Left lung (tissue), 10 donors: Measurements from ENCODE around the gene PTPRN2. TPM values are rescaled to one million over a fixed set of nuclear protein-coding genes. Genes with fewer than 3 reads are reported as not detected.

Source experiments
- ATAC-seq: fragments of 200-7000 bp; cut with Tn5 transposase; one replicate; pipeline ENCODE4 v1.9.1; 2020; ENCODE audit warnings: moderate library complexity
- DNase-seq, 4 donors: peaks; one replicate each; pipeline ENCODE4 v3.0.0-alpha.2; 2013 to 2020
- H3K27ac ChIP-seq, 2 donors: fragments of 200-600 bp; sonication (generic) in 1 of 2; one replicate each; pipeline versions ENCODE4 v1.5.0 to v1.8.0; 2020 to 2021
- H3K27me3 ChIP-seq, 2 donors: fragments of 200-600 bp; sonication (generic) in 1 of 2; one replicate each; pipeline versions ENCODE4 v1.5.0 to v1.8.0; 2020 to 2021
- H3K36me3 ChIP-seq, 2 donors: fragments of 200-600 bp; sonication (generic) in 1 of 2; one replicate each; pipeline versions ENCODE4 v1.5.0 to v1.8.0; 2020 to 2021
- H3K4me1 ChIP-seq, 2 donors: fragments of 200-600 bp; one replicate each; pipeline ENCODE4 v1.8.0; 2021
- H3K4me3 ChIP-seq, 2 donors: fragments of 200-600 bp; sonication (generic) in 1 of 2; one replicate each; pipeline versions ENCODE4 v1.5.0 to v1.8.0; 2020 to 2021; ENCODE audit warnings: mild to moderate bottlenecking in 1 of 2
- H3K9me3 ChIP-seq, 2 donors: fragments of 200-600 bp; sonication (generic) in 1 of 2; one replicate each; pipeline versions ENCODE4 v1.5.0 to v1.8.0; 2020 to 2021
- intact Hi-C, 2 donors: fragments of 100-400 bp; cut with DNase I; formaldehyde crosslinking; loops; one replicate each; pipeline versions ENCODE4 v1.11.2 to v1.14.2; 2022
- polyA plus RNA-seq, 6 donors: library from polyadenylated mRNA; unstranded; fragments of 120-200 nt; gene quantifications; one replicate each; pipeline ENCODE4 v1.2.1, GENCODE V29; 2013; ENCODE audit not compliant: insufficient read length in 6 of 6
- total RNA-seq, 2 donors: library from RNA; stranded (reverse); fragmentation: NEBNext Ultra II Directional; extraction: Animal tissue kit (Norgen Biotek cat#: 25700); gene quantifications; one replicate each; pipeline ENCODE4 v1.2.1, GENCODE V29; 2021
- TF ChIP-seq, protein P1 (sequence below), 2 donors: fragments of 200-600 bp; sonication (generic) in 1 of 2; IDR thresholded peaks; one replicate each; pipeline versions ENCODE4 v1.5.0 to v1.8.0; 2021; ENCODE audit warnings: antibody characterized with exemption in 2 of 2
- donor health status: DM: no; HTN: yes; CAD: no.
- donor health status: DM: no; HTN: no; CAD: no.

The PTPRN2 gene
- total and polyA plus RNA-seq, 8 donors = 4.0 to 7.8 (median 6.8) TPM

DNA sequence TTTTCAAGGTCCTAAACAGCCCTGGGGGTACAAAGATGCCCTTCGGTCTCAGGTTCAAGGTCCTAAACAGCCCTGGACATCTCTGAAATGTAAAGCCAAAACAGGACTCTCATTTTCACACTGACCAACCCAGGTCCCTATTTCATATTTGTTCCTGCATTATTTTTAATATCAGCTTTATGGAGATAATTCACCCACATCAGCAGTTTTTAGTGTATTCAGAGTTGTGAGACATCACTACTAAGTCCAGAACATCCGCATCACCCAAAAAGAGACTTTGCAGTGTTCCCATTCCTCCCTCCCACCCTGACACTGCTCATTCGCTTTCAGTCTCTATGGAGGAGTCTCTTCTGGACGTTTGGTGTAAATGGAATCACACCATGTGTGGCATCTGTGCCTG, 420.2 kb downstream of the PTPRN2 start:
- peaks cover 0 to 7% of the 10 kb centered on the region in 2 donors for H3K9me3 ChIP-seq

GRCh38 chr7:158166386-158167340, 421.0 kb downstream of the PTPRN2 start:
- H3K27me3 ChIP-seq = no peaks in the 10 kb centered on the region
- H3K36me3 ChIP-seq = no peaks in the 10 kb centered on the region
- ATAC-seq (no peak), DNase-seq (peak in 1 of 4 donors; percentile 90)
- H3K4me1 ChIP-seq = no peaks in the 10 kb centered on the region
- no peak overlapping the region for H3K27ac ChIP-seq
- H3K4me3 ChIP-seq = no peak overlapping the region
- H3K9me3 ChIP-seq = peaks cover 0 to 7% of the 10 kb centered on the region in 2 donors
- intact Hi-C loops = no loop called here
- TF ChIP-seq, protein P1, sequence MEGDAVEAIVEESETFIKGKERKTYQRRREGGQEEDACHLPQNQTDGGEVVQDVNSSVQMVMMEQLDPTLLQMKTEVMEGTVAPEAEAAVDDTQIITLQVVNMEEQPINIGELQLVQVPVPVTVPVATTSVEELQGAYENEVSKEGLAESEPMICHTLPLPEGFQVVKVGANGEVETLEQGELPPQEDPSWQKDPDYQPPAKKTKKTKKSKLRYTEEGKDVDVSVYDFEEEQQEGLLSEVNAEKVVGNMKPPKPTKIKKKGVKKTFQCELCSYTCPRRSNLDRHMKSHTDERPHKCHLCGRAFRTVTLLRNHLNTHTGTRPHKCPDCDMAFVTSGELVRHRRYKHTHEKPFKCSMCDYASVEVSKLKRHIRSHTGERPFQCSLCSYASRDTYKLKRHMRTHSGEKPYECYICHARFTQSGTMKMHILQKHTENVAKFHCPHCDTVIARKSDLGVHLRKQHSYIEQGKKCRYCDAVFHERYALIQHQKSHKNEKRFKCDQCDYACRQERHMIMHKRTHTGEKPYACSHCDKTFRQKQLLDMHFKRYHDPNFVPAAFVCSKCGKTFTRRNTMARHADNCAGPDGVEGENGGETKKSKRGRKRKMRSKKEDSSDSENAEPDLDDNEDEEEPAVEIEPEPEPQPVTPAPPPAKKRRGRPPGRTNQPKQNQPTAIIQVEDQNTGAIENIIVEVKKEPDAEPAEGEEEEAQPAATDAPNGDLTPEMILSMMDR (IDR thresholded peaks at IDR 0.05) = no peak

More for the DNA sequence above, 420.2 kb downstream of the PTPRN2 start:
- ATAC-seq (no peak), DNase-seq (no peak)
- Histone ChIP-seq H3K36me3 (no peaks in the 10 kb centered on the region), H3K27ac (no peak overlapping the region), H3K27me3 (no peaks in the 10 kb centered on the region), H3K4me1 (no peaks in the 10 kb centered on the region), H3K4me3 (no peak overlapping the region)
- intact Hi-C loops = no loop called here
- TF ChIP-seq, protein P1 (IDR thresholded peaks at IDR 0.05) = no peak

DNA sequence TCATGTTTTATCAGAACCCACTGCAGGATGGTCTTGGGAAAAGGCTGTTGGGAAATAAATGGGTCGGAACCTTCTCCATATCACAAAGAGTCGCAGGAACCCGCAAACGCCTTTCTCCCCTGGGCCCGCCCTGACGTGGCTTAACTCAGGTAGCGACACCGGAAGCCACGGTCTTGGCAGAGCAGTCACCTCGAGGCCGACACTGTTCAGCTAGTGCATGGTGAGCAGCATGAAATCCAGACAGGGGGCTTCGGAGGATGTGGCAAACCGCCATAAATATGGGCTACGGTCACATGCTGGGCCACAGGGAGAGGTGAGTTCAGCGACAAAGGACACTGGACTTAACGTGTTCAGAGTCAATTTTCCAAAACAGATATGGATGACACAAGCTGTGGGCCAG, 421.9 kb downstream of the PTPRN2 start:
- H3K27me3 ChIP-seq = no peaks in the 10 kb centered on the region
- intact Hi-C loops = no loop called here
- H3K4me3 ChIP-seq = no peak overlapping the region
- TF ChIP-seq, protein P1 (IDR thresholded peaks at IDR 0.05) = no peak
- DNase-seq (no peak), ATAC-seq (no peak)
- H3K9me3 ChIP-seq = peaks cover 0 to 7% of the 10 kb centered on the region in 2 donors
- H3K4me1 ChIP-seq = no peaks in the 10 kb centered on the region
- H3K27ac ChIP-seq = no peak overlapping the region
- no peaks in the 10 kb centered on the region for H3K36me3 ChIP-seq

- H3K27me3 ChIP-seq = no peaks in the 10 kb centered on the region
- H3K36me3 ChIP-seq = no peaks in the 10 kb centered on the region
- no peak for ATAC-seq
- H3K27ac ChIP-seq = no peak overlapping the region
- H3K4me3 ChIP-seq = no peak overlapping the region
- DNase-seq = no peak
- TF ChIP-seq, protein P1 (IDR thresholded peaks at IDR 0.05) = no peak
- no peaks in the 10 kb centered on the region for H3K4me1 ChIP-seq
- H3K9me3 ChIP-seq = peaks cover 0 to 7% of the 10 kb centered on the region in 2 donors
- intact Hi-C loops = no loop called here
These were observed 423.2 kb downstream of the PTPRN2 start for GRCh38 chr7:158164101-158165095.
